Activated T-helper 17 cell treated with anti-CD3 and anti-CD28 coated beads, Interleukin-2, amount 50 U/mL, for 72 hours (primary cell): ENCODE measurements around the gene KDM1A. TPM values are rescaled to one million over a fixed set of nuclear protein-coding genes. Genes with fewer than 3 reads are reported as not detected.
A peak's percentile ranks its signal among the peaks of the same experiment; 100 is the strongest.
"Not testable (repeated sequence)": the region's sequence is repeated elsewhere in the genome, so short reads cannot be mapped to it uniquely, and the experiment has no call there.

Experiments used
- ATAC-seq: fragments of 150-1000 bp; cut with Tn5 transposase; replicated peaks from 2 replicates; pipeline ENCODE4 v1.10.0; 2021; ENCODE audit warnings: mild to moderate bottlenecking, moderate library complexity
- H3K27ac Mint-ChIP-seq: one replicate; pipeline ENCODE4 v1.8.0; 2022; ENCODE audit warnings: mixed read lengths
- H3K27me3 Mint-ChIP-seq: one replicate; pipeline ENCODE4 v1.8.0; 2022; ENCODE audit warnings: mixed read lengths
- H3K36me3 Mint-ChIP-seq: one replicate; pipeline ENCODE4 v1.8.0; 2022; ENCODE audit warnings: low read depth, mild to moderate bottlenecking, mixed read lengths
- H3K4me1 Mint-ChIP-seq: one replicate; pipeline ENCODE4 v1.8.0; 2022; ENCODE audit warnings: mixed read lengths
- H3K4me3 Mint-ChIP-seq: one replicate; pipeline ENCODE4 v1.8.0; 2022; ENCODE audit warnings: mild to moderate bottlenecking, mixed read lengths
- H3K9me3 Mint-ChIP-seq: one replicate; pipeline ENCODE4 v1.8.0; 2022; ENCODE audit warnings: mixed read lengths
- total RNA-seq, 2 donors: library from RNA; stranded (reverse); gene quantifications; one replicate each; pipeline ENCODE4 v1.2.3, GENCODE V29; 2022

Gene KDM1A
- total RNA-seq, 2 donors from 2014 or later, result 22.5 to 45.3 TPM

DNA sequence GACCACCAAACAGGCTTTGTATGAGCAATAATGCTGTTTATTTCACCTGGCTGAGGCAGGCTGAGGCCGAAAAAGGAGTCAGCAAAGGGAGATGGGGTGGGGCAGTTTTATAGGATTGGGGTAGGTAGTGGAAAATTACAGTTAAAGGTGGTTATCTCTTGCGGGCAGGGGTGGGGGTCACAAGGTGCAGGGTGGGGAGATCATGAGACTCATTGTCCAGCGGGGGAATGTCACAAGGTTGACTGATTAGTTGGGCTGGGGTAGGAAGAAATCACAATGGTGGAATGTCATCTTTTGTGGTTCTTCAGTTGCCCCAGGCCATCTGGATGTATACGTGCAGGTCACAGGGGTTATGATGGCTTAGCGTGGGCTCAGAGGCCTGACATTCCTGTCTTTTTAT lies 21.7 kb upstream of the KDM1A start:
- not testable (repeated sequence) for H3K36me3 Mint-ChIP-seq, H3K4me3 Mint-ChIP-seq, H3K9me3 Mint-ChIP-seq, ATAC-seq, H3K4me1 Mint-ChIP-seq, H3K27me3 Mint-ChIP-seq, H3K27ac Mint-ChIP-seq

DNA sequence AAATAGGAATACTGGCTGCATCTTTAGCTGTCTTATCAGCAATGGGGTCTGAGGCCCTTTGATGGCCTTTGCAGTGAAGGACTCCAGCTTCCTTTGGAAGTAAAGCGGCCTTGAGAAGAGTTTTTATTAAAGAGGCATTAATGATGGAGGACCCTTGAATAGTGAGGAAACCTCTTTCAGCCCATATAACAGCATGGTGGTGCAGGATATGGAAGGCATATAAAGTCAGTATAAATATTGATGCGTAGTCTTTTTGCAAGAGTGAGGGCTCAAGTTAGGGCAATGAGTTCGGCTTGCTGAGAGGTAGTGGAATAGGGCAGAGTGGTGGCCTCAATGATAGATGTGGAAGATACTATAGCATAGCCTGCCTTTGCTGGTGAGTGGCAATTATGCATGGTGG lies 19.1 kb upstream of the KDM1A start:
- ATAC-seq, H3K9me3 Mint-ChIP-seq, H3K27ac Mint-ChIP-seq, H3K36me3 Mint-ChIP-seq, H3K27me3 Mint-ChIP-seq, H3K4me1 Mint-ChIP-seq, H3K4me3 Mint-ChIP-seq: not testable (repeated sequence)

DNA sequence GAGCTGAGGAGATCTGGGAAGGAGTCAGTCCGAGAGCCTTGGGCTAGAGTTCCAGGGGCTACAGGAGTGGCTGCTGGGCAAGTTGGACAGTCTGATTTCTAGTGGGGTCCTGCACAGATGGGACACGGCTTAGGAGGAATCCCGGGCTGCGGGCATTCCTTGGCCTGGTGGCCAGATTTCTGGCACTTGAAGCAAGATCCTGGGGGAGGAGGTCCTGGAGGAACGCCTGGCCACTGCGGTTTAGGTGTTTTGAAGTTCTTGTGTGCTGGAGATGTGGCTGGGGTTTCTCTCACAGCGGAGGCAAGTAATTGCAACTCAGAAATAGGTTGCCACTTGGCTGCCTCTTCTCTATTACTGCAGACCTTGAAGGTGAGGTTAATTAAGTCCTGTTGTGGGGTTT lies 17.1 kb upstream of the KDM1A start:
- H3K36me3 Mint-ChIP-seq, H3K27ac Mint-ChIP-seq, H3K27me3 Mint-ChIP-seq, ATAC-seq, H3K9me3 Mint-ChIP-seq, H3K4me3 Mint-ChIP-seq, H3K4me1 Mint-ChIP-seq: not testable (repeated sequence)

DNA sequence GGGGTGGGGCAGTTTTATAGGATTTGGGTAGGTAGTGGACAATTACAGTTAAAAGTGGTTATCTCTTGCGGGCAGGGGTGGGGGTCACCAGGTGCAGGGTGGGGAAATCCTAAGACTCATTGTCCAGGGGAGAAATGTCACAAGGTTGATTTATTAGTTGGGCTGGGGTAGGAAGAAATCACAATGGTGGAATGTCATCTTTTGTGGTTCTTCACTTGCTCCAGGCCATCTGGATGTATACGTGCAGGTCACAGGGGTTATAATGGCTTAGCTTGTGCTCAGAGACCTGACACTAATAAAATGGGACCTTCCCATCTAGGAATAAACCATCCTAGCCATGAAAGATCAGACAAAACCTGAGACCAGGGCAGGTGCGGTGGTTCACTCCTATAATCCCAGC lies 15.2 kb upstream of the KDM1A start:
- Mint-ChIP-seq H3K36me3 (no peaks in the 10 kb centered on the region), H3K4me3 (no peak overlapping the region), H3K27ac (no peak overlapping the region), H3K9me3 (no peaks in the 10 kb centered on the region), H3K4me1 (no peaks in the 10 kb centered on the region), H3K27me3 (no peaks in the 10 kb centered on the region)
- ATAC-seq, result no peak

DNA sequence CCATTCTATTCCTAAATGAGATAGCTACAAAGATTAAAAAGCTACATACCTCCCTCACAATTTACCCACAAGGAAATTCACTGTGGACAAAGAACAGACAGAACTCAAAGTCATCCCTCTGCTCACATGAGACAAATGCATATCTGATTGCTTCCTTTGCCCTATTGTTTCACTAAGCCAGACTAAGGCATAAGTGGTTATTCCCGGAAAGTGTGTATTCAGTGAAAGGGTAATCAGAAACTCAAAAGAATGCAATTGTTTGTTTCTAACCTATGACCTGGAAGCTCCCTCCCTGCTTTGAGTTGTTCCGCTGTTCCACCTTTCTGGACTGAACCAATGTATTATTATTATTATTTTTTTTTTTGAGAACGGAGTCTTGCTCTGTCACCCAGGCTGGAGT lies 14.5 kb upstream of the KDM1A start:
- H3K4me1 Mint-ChIP-seq, H3K27ac Mint-ChIP-seq, H3K36me3 Mint-ChIP-seq, H3K9me3 Mint-ChIP-seq, H3K4me3 Mint-ChIP-seq, ATAC-seq, H3K27me3 Mint-ChIP-seq: not testable (repeated sequence)

DNA sequence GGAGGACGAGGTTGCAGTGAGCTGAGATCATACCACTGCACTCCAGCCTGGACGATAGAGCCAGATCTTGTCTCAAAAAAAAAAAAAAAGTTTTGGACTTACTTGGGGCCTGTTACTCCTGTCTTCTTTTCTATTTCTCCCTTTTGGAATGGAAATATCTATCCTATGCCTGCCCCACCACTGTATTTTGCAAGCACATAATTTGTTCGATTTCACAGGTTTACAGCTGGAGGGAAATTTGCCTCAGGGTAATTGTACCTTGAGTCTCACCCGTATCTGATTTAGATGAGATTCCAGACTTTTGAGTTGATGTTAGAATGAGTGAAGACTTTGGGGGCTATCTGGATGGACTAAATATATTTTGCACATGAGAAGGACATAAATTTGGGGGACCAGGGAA lies 12.2 kb upstream of the KDM1A start:
- Mint-ChIP-seq H3K4me1 (no peaks in the 10 kb centered on the region), H3K9me3 (no peaks in the 10 kb centered on the region), H3K4me3 (no peak overlapping the region), H3K27ac (no peak overlapping the region), H3K36me3 (no peaks in the 10 kb centered on the region), H3K27me3 (no peaks in the 10 kb centered on the region)
- no peak for ATAC-seq

DNA sequence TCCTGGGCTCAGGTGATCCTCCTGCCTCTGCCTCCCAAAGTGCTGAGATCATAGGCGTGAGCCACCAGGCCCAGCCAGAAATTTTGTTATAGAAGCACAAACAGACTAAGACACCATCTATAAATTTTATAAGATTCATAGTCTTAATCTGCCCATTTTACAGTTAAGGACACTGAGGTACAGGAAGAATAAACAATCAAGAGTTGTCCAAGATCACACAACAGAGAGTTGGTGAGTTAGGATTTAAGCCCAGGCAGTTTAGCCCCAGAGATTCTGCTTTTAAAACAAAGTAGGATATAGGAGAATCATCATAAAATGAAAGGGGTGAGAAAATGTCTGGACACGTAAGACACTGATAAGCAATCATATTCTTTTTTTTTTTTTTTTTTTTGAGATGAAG lies 10.4 kb upstream of the KDM1A start:
- H3K36me3 Mint-ChIP-seq, result no peaks in the 10 kb centered on the region
- H3K4me1 Mint-ChIP-seq, result no peaks in the 10 kb centered on the region
- no peak overlapping the region for H3K27ac Mint-ChIP-seq
- H3K4me3 Mint-ChIP-seq, result no peak overlapping the region
- no peaks in the 10 kb centered on the region for H3K9me3 Mint-ChIP-seq
- no peak for ATAC-seq
- H3K27me3 Mint-ChIP-seq, result no peaks in the 10 kb centered on the region

DNA sequence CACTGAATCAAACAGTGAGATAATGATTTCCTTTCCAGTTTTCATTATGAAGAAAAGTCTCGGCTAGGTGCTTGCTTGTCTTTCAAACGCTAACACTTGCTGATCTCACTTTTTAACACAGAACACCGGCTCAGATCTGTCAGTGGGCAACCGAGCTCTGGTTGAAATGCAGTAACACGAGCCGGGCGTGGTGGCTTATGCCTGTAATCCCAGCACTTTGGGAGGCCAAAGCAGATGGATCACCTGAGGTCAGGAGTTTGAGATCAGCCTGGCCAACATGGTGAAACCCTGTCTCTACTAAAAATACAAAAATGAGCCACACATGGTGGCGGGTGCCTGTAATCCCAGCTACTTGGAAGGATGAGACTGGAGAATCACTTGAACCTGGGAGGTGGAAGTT lies 9.2 kb upstream of the KDM1A start:
- H3K4me3 Mint-ChIP-seq, H3K27ac Mint-ChIP-seq, H3K4me1 Mint-ChIP-seq, H3K27me3 Mint-ChIP-seq, ATAC-seq, H3K36me3 Mint-ChIP-seq, H3K9me3 Mint-ChIP-seq: not testable (repeated sequence)

DNA sequence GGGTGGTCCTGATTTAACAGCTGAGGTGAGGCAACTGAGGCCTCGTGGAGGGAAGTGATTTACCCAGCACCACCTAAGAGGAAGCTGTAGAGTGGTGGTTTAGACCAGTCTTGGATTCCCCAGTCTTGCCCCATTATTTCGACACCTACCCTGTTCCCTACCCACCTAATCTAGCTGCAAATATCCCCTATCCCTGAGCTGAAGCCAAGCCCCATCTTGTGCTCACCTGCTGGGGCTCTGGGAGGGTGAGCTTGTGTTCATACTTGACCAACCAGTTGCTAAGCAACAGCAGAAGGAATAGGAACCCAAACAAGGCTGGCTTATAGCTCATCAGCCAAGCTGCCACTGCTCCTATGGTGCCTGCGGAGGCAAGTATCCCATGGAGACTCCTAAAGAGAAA lies 5.6 kb upstream of the KDM1A start:
- Mint-ChIP-seq H3K36me3 (no peaks in the 10 kb centered on the region), H3K9me3 (no peaks in the 10 kb centered on the region), H3K27me3 (no peaks in the 10 kb centered on the region), H3K4me1 (peaks cover 6% of the 10 kb centered on the region), H3K27ac (no peak overlapping the region), H3K4me3 (no peak overlapping the region)
- ATAC-seq, result no peak

DNA sequence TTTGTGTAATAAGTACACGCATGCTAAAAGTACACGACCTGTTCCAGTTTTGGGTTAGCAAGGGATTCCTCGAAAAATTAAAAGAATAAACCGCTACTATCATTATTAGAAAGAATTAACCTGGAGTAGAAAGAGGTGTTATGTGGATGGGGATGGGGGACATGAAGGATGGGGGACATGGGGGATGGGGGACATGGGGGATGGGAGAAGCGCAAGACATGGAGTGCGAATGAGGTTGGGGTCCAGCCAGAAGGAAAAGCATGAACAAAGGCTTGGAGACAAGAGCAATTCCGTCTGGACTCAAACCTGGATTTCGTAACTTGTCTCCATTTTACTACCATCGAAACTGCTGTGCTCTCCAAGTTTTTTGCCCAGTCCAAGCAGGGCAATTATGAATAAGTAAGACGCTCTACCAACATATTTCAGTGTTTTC lies 591 bp upstream of the KDM1A start:
- peak overlapping the region; percentile 91 for H3K4me3 Mint-ChIP-seq
- H3K9me3 Mint-ChIP-seq, result peaks cover 5% of the 10 kb centered on the region
- peak overlapping the region; percentile 86 for H3K27ac Mint-ChIP-seq
- peaks cover 30% of the 10 kb centered on the region for H3K4me1 Mint-ChIP-seq
- ATAC-seq, result peak; percentile 6
- no peaks in the 10 kb centered on the region for H3K27me3 Mint-ChIP-seq
- H3K36me3 Mint-ChIP-seq, result peaks cover 7% of the 10 kb centered on the region

DNA sequence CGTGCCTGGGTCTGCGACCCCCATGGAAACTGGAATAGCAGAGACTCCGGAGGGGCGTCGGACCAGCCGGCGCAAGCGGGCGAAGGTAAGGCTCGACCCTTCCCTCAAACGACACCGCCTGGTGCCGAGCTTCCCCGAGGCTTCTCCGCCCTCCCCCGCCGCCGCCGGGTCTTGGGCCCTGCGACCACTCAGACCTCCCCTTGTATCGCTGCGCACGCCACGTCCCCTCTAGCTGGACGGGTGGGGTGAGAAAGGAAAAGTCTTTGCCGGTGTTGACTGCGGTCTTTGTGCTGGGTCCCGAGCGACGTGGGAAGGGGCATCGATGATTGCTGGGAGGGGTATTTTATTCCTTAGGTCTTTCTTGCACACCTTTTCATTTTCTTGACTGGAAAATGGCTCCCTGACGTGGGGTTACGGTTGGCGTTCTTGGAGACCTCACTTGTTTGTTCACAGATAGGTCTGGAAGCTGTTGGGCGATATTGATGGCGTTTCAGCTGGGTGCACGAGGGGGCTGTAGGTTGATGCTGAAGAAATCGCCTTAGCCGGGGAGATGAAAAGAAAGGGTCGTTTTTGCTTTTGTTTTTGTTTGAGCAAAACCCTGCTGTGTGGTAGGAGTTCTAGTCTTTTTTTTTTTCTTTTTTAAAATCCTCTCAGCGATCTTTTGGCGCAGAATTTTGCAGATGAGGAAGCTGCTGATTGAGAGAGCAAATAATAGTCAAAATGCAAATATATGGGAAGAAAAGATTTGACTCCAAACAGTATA lies 776 bp downstream of the KDM1A start:
- Mint-ChIP-seq H3K36me3 (peaks cover 7% of the 10 kb centered on the region), H3K27me3 (no peaks in the 10 kb centered on the region), H3K4me3 (peak overlapping the region; percentile 91), H3K27ac (peak overlapping the region; percentile 86), H3K4me1 (peaks cover 35% of the 10 kb centered on the region), H3K9me3 (peaks cover 5% of the 10 kb centered on the region)
- peak; percentile 20 for ATAC-seq

DNA sequence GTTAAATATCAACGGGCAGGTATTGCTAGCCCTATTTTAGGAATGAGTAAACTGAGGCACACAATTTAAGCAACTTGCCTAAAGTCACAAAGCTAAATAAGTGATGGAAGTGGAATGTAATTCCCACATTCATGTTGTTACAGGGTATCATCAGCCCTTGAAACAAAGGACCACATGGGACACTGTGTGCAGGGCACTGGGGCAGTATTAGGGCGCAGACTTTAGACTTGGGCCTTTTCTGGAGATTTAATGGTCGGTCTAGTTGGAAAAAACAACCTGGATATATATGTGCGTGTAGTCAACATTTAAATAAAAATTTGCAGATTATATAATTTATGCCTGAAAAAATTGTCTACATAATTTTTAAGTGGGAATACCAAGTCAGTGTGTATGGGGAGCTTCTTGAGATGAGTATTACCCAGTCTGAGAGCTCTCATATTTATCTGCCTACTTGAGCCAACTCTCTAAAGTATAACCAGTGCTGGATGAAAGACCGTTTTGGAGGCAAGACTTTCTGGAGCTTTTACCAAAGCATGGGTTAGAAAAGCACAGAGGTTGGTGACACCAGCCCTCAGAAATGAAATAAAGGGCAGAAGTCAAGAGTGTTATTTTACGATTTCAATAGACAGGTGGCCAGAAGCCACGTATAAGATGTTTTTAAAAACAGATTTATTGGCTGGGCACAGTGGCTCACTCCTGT lies 1.6 kb downstream of the KDM1A start:
- H3K4me3 Mint-ChIP-seq, result peak overlapping the region; percentile 91
- H3K27me3 Mint-ChIP-seq, result no peaks in the 10 kb centered on the region
- H3K9me3 Mint-ChIP-seq, result peaks cover 5% of the 10 kb centered on the region
- H3K4me1 Mint-ChIP-seq, result peaks cover 35% of the 10 kb centered on the region
- peak overlapping the region; percentile 86 for H3K27ac Mint-ChIP-seq
- peaks cover 7% of the 10 kb centered on the region for H3K36me3 Mint-ChIP-seq
- ATAC-seq, result no peak

DNA sequence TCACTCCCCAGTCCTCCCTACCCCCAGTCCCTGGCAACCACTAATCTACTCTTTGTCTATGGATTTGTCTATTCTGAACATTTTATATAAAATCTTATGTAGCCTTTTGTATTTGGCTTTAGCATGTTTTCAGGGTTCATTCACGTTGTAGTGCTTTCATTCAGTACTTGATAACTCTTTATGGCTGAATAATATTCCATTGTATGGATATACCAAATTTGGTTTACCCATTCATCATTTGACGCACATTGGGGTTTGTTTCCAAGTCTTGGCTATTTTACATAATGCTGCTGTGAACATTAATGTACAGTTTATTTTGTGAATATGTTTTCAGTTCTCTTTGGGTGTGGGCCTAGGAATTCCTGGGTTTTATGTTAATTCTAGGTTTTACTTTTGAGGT lies 2.6 kb downstream of the KDM1A start:
- Mint-ChIP-seq H3K36me3 (peaks cover 7% of the 10 kb centered on the region), H3K27ac (no peak overlapping the region), H3K9me3 (peaks cover 5% of the 10 kb centered on the region), H3K27me3 (no peaks in the 10 kb centered on the region), H3K4me1 (peaks cover 40% of the 10 kb centered on the region), H3K4me3 (peak overlapping the region; percentile 91)
- ATAC-seq, result no peak

DNA sequence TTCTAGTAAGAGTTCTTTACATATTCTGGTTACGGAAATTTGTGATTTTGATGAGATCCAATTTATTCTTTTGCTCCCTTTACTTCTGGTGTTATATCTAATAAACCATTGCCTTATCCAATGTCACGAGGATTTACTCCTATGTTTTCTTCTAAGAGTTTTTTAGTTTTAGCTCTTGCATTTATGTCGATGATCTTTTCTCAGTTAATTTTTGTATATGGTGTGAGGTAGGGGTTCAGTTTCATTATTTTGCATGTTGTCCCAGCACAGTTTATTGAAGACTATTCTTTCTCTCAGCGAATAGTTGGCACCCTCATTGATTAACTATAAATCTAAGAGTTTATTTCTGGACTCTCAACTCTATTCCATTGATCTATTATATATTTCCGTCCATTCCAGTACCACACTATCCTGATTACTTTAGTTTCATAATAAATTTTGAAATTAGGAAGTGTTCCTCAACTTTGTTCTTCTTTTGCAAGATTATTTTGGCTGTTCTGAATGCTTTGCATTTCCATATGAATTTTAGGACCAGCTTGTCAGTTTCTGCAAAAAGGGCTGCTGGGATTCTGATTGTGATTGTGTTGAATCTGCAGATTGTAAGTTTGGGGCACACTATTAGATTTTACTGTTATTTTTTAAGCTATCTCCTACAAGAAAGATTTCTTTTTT lies 4.0 kb downstream of the KDM1A start:
- H3K27me3 Mint-ChIP-seq, result no peaks in the 10 kb centered on the region
- H3K4me3 Mint-ChIP-seq, result no peak overlapping the region
- no peak overlapping the region for H3K27ac Mint-ChIP-seq
- H3K9me3 Mint-ChIP-seq, result peaks cover 5% of the 10 kb centered on the region
- peaks cover 38% of the 10 kb centered on the region for H3K4me1 Mint-ChIP-seq
- ATAC-seq, result no peak
- H3K36me3 Mint-ChIP-seq, result peaks cover 7% of the 10 kb centered on the region

DNA sequence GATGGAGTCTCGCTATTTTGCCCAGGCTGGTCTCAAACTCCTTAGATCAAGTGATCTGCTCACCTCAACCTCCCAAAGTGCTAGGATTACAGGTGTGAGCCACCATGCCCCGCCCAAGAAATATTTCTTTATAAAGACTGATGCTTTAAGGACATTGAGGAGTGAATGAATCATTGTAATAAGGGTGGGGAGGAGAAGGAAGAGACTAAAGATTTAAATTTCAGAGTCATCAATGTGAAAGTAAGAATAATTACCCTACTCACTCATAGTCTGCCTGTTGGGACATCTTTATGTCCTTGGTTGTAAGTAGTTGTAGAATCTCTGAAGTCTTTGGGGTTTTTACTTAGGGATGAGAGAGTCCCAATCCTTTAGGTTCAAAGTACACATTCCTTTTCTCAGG lies 7.3 kb downstream of the KDM1A start:
- peaks cover 5% of the 10 kb centered on the region for H3K9me3 Mint-ChIP-seq
- H3K36me3 Mint-ChIP-seq, result peaks cover 7% of the 10 kb centered on the region
- no peak overlapping the region for H3K27ac Mint-ChIP-seq
- peak; percentile 46 for ATAC-seq
- H3K27me3 Mint-ChIP-seq, result no peaks in the 10 kb centered on the region
- H3K4me1 Mint-ChIP-seq, result peaks cover 35% of the 10 kb centered on the region
- H3K4me3 Mint-ChIP-seq, result no peak overlapping the region
